KMS-11 (cell line): ENCODE measurements around the gene GRB7.

Experiments used
- H2AFZ ChIP-seq: fragments of 200-600 bp; sonication (generic); 2 replicates; pipeline ENCODE4 v1.6.1; 2016; ENCODE audit warnings: antibody characterized with exemption, mixed run types, low read depth
- H3K27ac ChIP-seq: fragments of 200-600 bp; sonication (generic); 2 replicates; pipeline ENCODE4 v1.6.1; 2016; ENCODE audit warnings: mild to moderate bottlenecking, mixed run types
- H3K27me3 ChIP-seq: fragments of 200-600 bp; sonication (generic); 2 replicates; pipeline ENCODE4 v1.6.1; 2017; ENCODE audit warnings: mild to moderate bottlenecking, low read depth, mixed run types, moderate library complexity; ENCODE audit not compliant: insufficient read depth
- H3K36me3 ChIP-seq: fragments of 200-600 bp; sonication (generic); 2 replicates; pipeline ENCODE4 v1.6.1; 2017; ENCODE audit warnings: mild to moderate bottlenecking, mixed run types; ENCODE audit not compliant: insufficient read depth
- H3K4me1 ChIP-seq: fragments of 200-600 bp; sonication (generic); 2 replicates; pipeline ENCODE4 v1.6.1; 2016; ENCODE audit warnings: mild to moderate bottlenecking, low read depth, mixed run types; ENCODE audit not compliant: poor library complexity, severe bottlenecking
- H3K4me2 ChIP-seq: fragments of 200-600 bp; sonication (generic); 2 replicates; pipeline ENCODE4 v1.7.0; 2016; ENCODE audit warnings: mild to moderate bottlenecking, mixed run types
- H3K4me3 ChIP-seq: fragments of 200-600 bp; sonication (generic); IDR thresholded peaks from 2 replicates; pipeline ENCODE4 v1.6.1; 2017; ENCODE audit warnings: low read depth, low read length, mixed read lengths; ENCODE audit not compliant: insufficient read depth
- H3K79me2 ChIP-seq: fragments of 200-600 bp; sonication (generic); 2 replicates; pipeline ENCODE4 v1.6.1; 2016; ENCODE audit warnings: low read depth, mixed run types; ENCODE audit not compliant: insufficient read depth
- H3K9ac ChIP-seq: fragments of 200-600 bp; sonication (generic); 2 replicates; pipeline ENCODE4 v1.6.1; 2016; ENCODE audit warnings: mild to moderate bottlenecking, mixed run types
- H4K20me1 ChIP-seq: fragments of 200-600 bp; sonication (generic); 2 replicates; pipeline ENCODE4 v1.6.1; 2016; ENCODE audit warnings: mild to moderate bottlenecking, mixed run types; ENCODE audit not compliant: insufficient read depth
- CTCF ChIP-seq: fragments of 200-600 bp; sonication (generic); conservative IDR thresholded peaks from 2 replicates; pipeline ENCODE4 v1.6.1; 2017; ENCODE audit warnings: low read depth, mild to moderate bottlenecking, antibody characterized with exemption, low read length, moderate library complexity, mixed read lengths

Gene GRB7

GRCh38 chr17:39737760-39738567 lies at the start of gene GRB7:
GRB7 (plus strand) TSS chr17:39737938; CDS start chr17:39742302, 4,364 bp downstream.
- H2AFZ ChIP-seq, result peak within 1 kb of the TSS; percentile 72
- H3K27ac ChIP-seq, result peak within 1 kb of the TSS; percentile 18; the same call in 1 of the 2 replicates
- H3K4me2 ChIP-seq, result peak within 1 kb of the TSS; percentile 84

GRCh38 chr17:39688475-39688835 lies 49.3 kb upstream of the GRB7 start:
- peak overlapping the region; percentile 86 for H3K4me2 ChIP-seq
- H3K4me3 ChIP-seq, result peak overlapping the region; percentile 59
- no peaks in the 10 kb centered on the region for H3K27me3 ChIP-seq
- H3K4me1 ChIP-seq, result peaks cover 16% of the 10 kb centered on the region
- no peaks in the 10 kb centered on the region for H3K36me3 ChIP-seq
- peak overlapping the region; percentile 75 for H3K27ac ChIP-seq
- peak overlapping the region; percentile 46; the same call in 1 of the 2 replicates for H3K9ac ChIP-seq
- TF ChIP-seq CTCF, result peak; percentile 10
- no peaks in the 10 kb centered on the region for H4K20me1 ChIP-seq
- peak overlapping the region; percentile 72; the same call in 1 of the 2 replicates for H2AFZ ChIP-seq
- no peaks in the 10 kb centered on the region for H3K79me2 ChIP-seq

More at GRCh38 chr17:39737760-39738567, at the start of gene GRB7:
- no peaks in the 10 kb centered on the region for H3K79me2 ChIP-seq
- H3K9ac ChIP-seq, result peak within 1 kb of the TSS; percentile 59; the same call in 1 of the 2 replicates
- TF ChIP-seq CTCF, result no peak
- no peaks in the 10 kb centered on the region for H3K27me3 ChIP-seq
- no peaks in the 10 kb centered on the region for H4K20me1 ChIP-seq
- peaks cover 27% of the 10 kb centered on the region for H3K4me1 ChIP-seq
- H3K4me3 ChIP-seq, result no peak within 1 kb of the TSS
- no peaks in the 10 kb centered on the region for H3K36me3 ChIP-seq

- no peaks in the 10 kb centered on the region for H3K36me3 ChIP-seq
- no peak overlapping the region for H3K27ac ChIP-seq
- H3K9ac ChIP-seq, result no peak overlapping the region; the same call in 1 of the 2 replicates
- peak overlapping the region; percentile 72; the same call in 1 of the 2 replicates for H2AFZ ChIP-seq
- 0 out of 2 replicates have a peak, but pooled peaks have one; percentile 0 for TF ChIP-seq CTCF
- no peaks in the 10 kb centered on the region for H4K20me1 ChIP-seq
- peak overlapping the region; percentile 86 for H3K4me2 ChIP-seq
- no peaks in the 10 kb centered on the region for H3K27me3 ChIP-seq
- H3K79me2 ChIP-seq, result no peaks in the 10 kb centered on the region
- H3K4me3 ChIP-seq, result peak overlapping the region; percentile 59
- H3K4me1 ChIP-seq, result peaks cover 16% of the 10 kb centered on the region
These were observed 48.8 kb upstream of the GRB7 start for GRCh38 chr17:39688945-39689344.

- H3K27me3 ChIP-seq, result no peaks in the 10 kb centered on the region
- H2AFZ ChIP-seq, result no peak overlapping the region
- H3K4me1 ChIP-seq, result no peaks in the 10 kb centered on the region
- H3K79me2 ChIP-seq, result no peaks in the 10 kb centered on the region
- H3K27ac ChIP-seq, result no peak overlapping the region
- H3K4me2 ChIP-seq, result no peak overlapping the region
- no peaks in the 10 kb centered on the region for H4K20me1 ChIP-seq
- no peak for TF ChIP-seq CTCF
- no peak overlapping the region for H3K9ac ChIP-seq
- H3K4me3 ChIP-seq, result no peak overlapping the region
- H3K36me3 ChIP-seq, result no peaks in the 10 kb centered on the region
These were observed 43.1 kb upstream of the GRB7 start for GRCh38 chr17:39694593-39694992.
